Stimulated activated CD4-positive, alpha-beta T cell treated with anti-CD3 and anti-CD28 coated beads, Interleukin-15, amount 100 ng/mL, for 1 hour (primary cell): Measurements from ENCODE around the gene CDH18.

Experiments
- DNase-seq, 2 donors: peaks; one replicate each; pipeline ENCODE4 v3.0.0-alpha.2; 2020; ENCODE audit warnings: low read depth in 1 of 2, low spot score in 1 of 2

The CDH18 gene

DNA sequence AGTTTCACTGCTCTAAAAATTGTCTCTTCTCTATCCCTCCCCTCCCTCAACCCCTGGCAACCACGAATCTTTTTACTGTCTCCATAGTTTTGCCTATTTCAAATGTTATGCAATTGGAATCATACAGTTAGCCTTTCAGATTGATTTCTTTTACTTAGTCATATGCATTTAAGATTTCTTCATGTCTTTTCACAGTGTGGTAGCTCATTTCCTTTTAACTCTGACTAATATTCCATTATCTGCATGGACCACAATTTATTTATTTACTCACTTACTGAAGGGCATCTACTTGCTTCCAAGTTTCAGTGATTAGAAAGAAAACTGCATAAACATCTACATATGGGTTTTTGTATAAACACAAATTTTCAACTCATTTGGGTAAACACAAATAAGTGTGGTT is 372.3 kb downstream of the CDH18 start:
- DNase-seq, result no peak

DNA sequence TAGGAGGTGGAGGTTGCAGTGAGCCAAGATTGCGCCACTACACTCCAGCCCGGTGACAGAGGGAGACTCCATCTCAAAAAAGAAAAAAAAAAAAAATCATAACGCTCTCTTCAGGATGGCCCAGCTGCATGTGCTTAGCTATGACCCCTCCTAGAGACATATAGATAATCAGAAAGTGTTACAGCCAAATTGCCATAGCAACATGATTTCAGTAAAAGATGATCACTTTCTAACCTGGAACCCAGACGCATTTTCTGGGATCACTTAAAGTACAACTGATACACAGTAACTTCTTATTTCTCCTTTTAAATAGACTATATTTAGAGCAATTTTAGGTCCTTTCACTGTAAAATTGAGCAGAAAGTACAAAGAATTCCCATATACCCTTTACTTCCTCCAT is 372.9 kb downstream of the CDH18 start:
- no peak for DNase-seq

DNA sequence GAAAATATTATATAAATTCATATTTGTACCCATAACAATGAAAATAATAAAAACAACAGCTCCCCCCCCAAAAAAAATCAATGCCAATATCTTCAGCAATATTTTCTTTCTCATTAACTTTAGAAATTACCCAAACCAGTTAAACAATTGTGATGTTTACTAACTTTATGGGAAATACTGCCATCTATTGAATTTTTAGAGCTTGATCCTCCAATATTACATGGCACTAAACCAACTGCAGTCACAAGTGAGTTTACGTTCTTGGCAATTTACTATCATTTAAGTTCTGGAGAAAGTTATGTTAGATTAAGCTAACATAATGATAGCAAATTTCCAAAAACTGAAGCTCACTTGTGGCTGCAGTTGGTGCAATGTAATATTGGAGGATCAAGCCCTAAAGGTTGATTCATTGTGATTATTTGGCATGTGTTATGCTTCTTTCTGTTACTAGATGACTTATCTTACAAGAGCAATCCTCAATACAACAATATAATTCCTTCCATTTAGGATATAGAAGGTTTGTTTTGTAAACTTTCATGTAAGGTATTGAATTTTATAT is 379.5 kb downstream of the CDH18 start:
- DNase-seq, result no peak

GRCh38 chr5:19605846-19606407 is 382.1 kb downstream of the CDH18 start:
- DNase-seq, result no peak

- DNase-seq, result no peak
Observed at GRCh38 chr5:19584131-19584530, 403.9 kb downstream of the CDH18 start.

GRCh38 chr5:19577882-19578281 is 410.1 kb downstream of the CDH18 start:
- no peak for DNase-seq

DNA sequence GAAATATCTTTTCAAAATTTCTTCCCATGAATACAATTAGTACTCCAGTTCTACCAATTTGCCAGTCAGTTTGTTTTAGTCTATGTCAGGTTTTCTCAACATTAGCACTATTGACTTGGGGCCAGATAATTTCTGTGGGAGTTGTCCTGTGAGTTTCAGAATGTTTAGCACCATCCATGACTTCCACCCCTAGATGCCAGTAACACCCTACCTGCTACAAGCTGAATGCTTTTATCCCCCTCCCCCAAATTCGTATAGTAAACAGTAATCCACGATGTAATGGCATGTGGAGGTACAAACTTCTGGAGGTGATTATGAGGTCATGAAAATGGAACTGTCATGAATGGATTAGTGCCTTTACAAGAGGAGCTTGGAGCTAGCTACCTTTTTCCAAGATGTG is 420.0 kb downstream of the CDH18 start:
- no peak for DNase-seq

DNA sequence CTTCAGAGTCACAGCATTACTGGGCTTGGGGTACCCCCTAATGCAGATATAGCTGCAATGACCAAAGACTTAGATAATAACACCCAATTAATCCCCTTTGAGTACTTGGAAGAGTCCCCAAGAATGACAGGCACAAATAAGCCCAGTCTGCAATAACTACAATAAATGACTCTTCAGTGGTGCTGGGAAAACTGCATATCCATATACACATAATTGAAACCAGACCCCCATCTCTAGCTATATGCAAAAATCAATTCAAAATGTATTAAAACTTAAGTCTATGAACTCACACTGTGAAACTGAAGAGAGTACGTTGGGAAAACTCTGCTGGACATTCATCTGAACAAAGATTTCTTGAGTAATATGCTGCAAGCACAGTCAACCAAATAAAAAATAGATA is 422.5 kb downstream of the CDH18 start:
- no peak for DNase-seq

DNA sequence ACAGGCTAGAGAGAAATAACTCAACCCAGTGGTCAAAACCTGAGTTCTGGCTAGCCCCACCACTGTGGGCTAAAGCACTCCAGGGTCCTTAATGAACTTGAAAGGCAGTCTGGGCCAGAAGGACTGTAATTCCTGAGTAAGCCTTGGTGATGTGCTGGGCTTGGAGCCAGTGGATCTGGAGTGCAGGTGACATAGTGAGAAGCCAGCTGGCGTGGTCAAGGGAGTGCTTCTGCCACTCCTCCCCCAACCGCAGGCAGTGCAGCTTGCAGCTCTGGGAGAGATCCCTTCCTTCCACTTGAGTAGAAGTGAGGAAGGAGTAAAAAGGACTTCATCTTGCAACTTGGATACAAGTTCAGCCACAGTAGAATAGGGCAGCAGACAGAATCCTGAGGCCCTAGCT is 424.0 kb downstream of the CDH18 start:
- DNase-seq, result no peak

DNA sequence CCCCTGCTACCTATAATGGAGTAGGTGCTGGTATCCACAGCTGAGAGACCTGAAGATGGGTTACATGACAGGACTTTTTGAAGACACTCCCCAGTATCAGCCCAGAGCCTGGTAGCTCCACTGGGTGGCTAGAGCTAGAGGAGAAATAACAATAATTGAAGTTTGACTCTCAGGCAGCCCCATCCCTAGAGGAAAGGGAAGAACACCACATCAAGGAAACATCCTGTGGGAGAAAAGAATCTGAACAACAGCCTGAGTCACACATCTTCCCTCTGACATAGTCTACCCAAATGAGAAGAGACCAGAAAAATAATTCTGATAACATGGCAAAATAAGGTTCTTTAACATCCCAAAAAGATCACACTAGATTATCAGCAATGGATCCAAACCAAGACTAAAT is 432.1 kb downstream of the CDH18 start:
- no peak for DNase-seq

DNA sequence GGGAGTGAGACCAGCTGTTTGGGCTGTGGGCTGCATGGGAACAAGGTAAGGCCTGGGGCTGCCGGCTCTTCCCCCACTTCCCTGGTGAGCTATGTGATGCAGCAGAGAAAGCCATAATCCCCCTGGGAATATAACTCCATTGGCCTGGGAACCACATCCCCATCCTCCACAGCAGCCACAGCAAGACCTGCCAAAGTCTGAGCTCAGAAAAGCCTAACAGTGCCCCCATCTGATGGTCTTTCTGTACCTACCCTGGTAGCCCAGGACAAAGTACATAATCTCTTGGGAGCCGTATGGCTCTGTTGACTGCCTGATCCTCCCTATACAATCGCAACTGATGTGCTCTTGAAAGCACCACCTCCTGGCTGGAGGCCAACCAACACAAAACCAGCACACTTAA is 432.6 kb downstream of the CDH18 start:
- DNase-seq, result no peak

- no peak for DNase-seq
Observed at GRCh38 chr5:19554524-19554923, 433.5 kb downstream of the CDH18 start.

- DNase-seq, result no peak
Observed at GRCh38 chr5:19547640-19548039, 440.4 kb downstream of the CDH18 start.

DNA sequence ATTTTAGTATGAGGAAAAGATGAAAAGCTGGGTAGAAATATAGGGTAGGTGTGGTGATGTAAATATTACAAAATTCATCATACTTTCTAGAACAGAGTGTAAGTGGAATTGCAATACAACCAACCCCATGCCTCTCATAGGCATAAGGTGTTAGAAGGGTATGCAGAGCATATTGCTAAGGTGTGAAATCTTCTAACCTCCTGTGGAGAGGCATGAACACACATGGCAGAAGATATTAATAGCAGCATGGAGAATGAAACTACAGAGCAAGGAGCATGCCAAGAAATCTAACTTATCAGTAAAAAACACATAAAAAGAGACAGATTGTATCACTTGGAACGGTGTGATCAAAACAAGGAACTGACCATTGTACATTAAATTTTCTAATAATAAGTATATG is 441.5 kb downstream of the CDH18 start:
- DNase-seq, result no peak

- no peak for DNase-seq
Observed at GRCh38 chr5:19538607-19539006, 449.4 kb downstream of the CDH18 start.

- DNase-seq, result no peak
Observed at GRCh38 chr5:19536387-19536786, 451.6 kb downstream of the CDH18 start.

DNA sequence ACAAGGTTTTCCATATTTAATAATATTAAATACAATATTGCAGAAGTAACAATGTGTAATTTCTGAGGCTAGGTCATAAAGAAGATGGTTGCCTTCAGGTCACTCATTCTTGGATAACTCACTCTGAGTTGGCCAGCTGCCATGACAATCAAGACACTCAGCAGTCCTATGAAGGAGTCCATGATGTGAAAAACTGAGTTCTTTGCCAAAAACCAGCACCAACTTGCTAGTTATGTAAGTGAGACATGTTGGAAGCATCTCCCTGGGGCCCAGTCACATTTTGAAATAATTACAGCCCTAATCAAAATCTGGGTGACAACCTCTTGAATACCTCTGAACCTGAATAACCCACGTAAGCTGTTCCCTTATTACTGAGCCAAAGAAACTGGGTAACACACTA is 453.2 kb downstream of the CDH18 start:
- DNase-seq, result no peak

DNA sequence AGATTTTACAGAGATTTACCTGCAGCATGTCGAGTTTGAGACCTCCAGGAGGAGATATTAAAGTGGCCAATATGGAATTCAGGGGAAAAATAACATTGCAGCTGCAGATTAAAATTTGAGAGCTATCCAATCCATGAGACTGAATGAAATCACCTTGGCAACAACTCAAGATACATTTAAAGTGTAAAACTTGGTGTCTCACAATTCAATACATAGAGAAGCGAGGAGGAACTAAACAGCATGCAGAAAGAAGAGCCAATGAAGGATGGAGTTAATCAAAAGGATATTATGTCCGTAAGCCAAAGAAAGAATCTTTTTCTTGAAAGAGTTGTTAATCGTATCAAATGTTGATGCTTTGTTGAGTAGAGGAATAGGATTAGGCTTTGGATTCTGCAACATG is 455.1 kb downstream of the CDH18 start:
- DNase-seq, result no peak

- no peak for DNase-seq
Observed at GRCh38 chr5:19531374-19531952, 456.5 kb downstream of the CDH18 start.

GRCh38 chr5:19519448-19519847 is 468.6 kb downstream of the CDH18 start:
- DNase-seq, result no peak

DNA sequence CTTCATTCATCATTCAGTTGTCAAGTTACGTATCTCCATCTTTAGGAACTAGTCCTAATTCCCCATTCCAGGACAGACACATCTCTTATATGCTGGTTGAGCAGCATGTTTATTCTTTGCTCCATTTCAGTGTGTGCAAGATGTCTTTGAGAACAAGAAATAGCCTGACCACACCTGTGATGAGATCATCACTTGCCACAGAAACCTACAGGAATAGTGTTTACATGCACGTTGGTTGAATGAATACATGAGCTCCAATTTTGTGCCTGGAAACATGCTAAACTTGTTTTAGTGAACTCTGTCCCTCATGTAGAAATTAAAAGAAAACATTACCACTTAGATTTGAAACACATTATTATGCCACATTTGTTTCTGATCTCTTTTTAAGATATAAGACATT is 489.1 kb downstream of the CDH18 start:
- no peak for DNase-seq

DNA sequence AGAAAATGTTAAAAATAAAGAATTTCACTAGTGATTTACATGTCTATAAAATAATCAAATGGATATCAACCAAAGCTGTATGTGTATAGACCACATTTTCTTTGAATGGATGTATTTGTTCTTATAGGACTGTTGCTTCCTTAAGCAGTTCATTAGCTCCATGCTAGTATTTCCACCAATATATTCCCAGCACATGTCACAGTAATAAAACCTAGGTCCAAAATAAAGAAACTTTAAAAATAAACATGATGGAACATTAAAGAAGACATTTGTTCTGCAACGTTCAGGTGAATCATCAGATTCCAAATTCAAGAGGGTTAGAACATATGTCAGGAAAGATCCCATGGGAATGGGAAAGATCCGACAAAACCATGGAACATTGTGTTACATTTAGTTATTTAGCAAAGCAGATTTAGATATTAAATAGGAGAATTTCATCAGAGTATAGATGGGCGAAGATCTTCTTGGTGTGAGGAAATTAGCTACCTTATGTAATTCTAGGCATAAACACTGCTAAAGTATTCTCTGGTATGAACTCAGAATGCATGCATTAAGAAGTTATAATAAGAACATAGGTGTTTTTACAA is 490.7 kb downstream of the CDH18 start:
- DNase-seq, result no peak

DNA sequence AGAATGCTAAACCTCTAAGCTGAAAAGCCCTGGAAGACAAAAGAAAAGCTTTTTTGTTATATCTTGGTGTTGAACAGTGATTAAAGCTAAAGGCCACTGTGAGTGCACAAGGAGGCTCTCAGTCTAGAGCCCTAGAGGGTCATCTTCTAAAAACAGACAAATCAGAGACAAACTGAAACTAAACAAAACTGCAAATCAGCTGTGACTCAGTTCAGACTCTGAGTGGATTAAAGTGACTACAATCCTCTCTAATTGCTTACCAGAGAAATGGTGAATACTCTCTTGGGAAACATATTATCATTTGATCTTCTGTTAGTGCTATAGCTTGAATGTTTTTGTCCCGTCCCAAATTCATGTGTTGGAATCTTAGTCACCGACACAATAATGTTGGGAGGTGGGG is 491.9 kb downstream of the CDH18 start:
- DNase-seq, result no peak
